Thymus (tissue), 11 donors: ENCODE results near the gene CDH1. TPM values are rescaled to one million over a fixed set of nuclear protein-coding genes. Genes with fewer than 3 reads are reported as not detected.
"Not testable (repeated sequence)": the region's sequence is repeated elsewhere in the genome, so short reads cannot be mapped to it uniquely, and the experiment has no call there.

Source experiments
- DNase-seq, 9 donors: peaks; one replicate each; pipeline ENCODE4 v3.0.0-alpha.2; 2013; ENCODE audit warnings: low spot score in 9 of 9, low read depth in 6 of 9, missing footprints in 1 of 9
- H3K27ac ChIP-seq, 2 donors: one replicate each; pipeline ENCODE4 v1.5.1; 2013; ENCODE audit warnings: control low read depth in 1 of 2, low read depth in 1 of 2, low read length in 1 of 2, mild to moderate bottlenecking in 1 of 2, moderate library complexity in 1 of 2
- H3K27me3 ChIP-seq, 2 donors: one replicate each; pipeline ENCODE4 v1.5.1; 2013; ENCODE audit warnings: low read length in 1 of 2; ENCODE audit not compliant: control insufficient read depth in 2 of 2, insufficient read depth in 1 of 2
- H3K36me3 ChIP-seq, 2 donors: one replicate each; pipeline ENCODE4 v1.5.1; 2013; ENCODE audit warnings: low read length in 1 of 2, mild to moderate bottlenecking in 1 of 2, moderate library complexity in 1 of 2; ENCODE audit not compliant: control insufficient read depth in 2 of 2, insufficient read depth in 2 of 2
- H3K4me1 ChIP-seq, 2 donors: one replicate each; pipeline ENCODE4 v1.5.1; 2013; ENCODE audit warnings: low read length in 2 of 2; ENCODE audit not compliant: control insufficient read depth in 2 of 2, insufficient read depth in 2 of 2
- H3K4me3 ChIP-seq, 2 donors: one replicate each; pipeline ENCODE4 v1.5.1; 2013; ENCODE audit warnings: low read length in 2 of 2, control low read depth in 1 of 2, mild to moderate bottlenecking in 1 of 2
- H3K9me3 ChIP-seq, 2 donors: one replicate each; pipeline ENCODE4 v1.5.1; 2013; ENCODE audit warnings: low read length in 1 of 2, mild to moderate bottlenecking in 1 of 2; ENCODE audit not compliant: control insufficient read depth in 2 of 2, insufficient read depth in 1 of 2
- WGBS: extraction: QIAGEN DNeasy Blood & Tissue Kit; methylation state at CpG from one replicate; pipeline ENCODE4 v1.1.7; 2013; 5-methylcytosine and 5-hydroxymethylcytosine counted together
- polyA plus RNA-seq: library from polyadenylated mRNA; stranded (reverse); fragments of 200-250 nt; gene quantifications from one replicate; pipeline ENCODE4 v1.2.3, GENCODE V29; 2013
- total RNA-seq: library from RNA; stranded (reverse); fragments of 120-200 nt; gene quantifications from one replicate; pipeline ENCODE4 v1.2.4, GENCODE V29; 2013
- donor health status: healthy.

Gene CDH1
- total and polyA plus RNA-seq, 2 donors: 30.9 to 70.4 TPM

DNA sequence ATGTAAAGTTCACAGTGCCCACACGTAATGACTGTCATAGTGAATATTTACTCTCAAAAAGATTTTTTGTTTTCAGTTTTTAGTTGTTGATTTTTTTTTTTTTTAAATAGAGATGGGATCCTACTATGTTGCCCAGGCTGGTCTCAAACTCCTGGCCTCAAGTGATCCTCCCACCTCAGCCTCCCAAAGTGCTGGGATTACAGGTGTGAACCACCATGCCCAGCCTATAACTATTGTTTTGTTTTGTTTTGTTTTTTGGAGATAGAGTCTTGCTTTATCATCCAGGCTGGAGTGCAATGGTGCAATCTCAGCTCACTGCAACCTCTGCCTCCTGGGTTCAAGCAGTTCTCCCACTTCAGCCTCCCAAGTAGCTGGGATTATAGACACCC is 50.3 kb downstream of the CDH1 start:
- not testable (repeated sequence) for H3K36me3 ChIP-seq, H3K27me3 ChIP-seq, H3K9me3 ChIP-seq, H3K4me3 ChIP-seq, DNase-seq
- peak overlapping the region; percentile 33 to 52 for H3K27ac ChIP-seq
- H3K4me1 ChIP-seq: peaks cover 4 to 45% of the 10 kb centered on the region in 2 donors
- 95% methylated on average over 1 of the region's 1 CpG for WGBS

DNA sequence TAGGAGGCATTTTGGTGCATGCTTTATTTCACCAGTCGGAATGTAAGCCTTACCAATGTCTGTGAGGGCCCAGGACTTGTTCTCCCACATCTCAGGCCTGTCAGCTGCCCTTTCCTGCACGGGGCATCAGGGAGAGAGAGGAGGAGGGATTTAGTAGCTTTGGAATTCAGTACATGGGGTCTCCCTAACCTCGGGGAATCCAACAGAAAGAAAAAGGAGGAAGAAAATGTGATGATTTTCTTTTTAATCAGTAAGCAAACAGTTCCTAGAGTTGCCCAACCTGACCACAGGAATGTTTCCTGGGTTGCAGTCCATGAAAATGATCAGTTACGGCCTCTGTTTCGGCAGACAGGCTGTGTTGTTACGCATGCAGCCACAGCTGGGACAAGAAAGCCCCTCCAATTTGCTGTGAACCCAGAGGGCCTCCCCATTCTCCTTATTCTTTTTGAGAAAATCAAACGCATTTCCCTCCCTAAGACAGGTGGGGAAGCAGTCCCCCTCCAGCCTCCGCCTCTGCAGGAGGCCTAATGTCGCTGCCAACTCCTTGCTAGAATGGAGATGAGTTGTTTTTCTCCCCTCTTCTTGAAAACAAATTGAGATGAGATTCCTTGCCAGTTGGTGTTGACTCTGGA is 53.2 kb downstream of the CDH1 start:
- no peak for DNase-seq
- H3K27ac ChIP-seq: peak overlapping the region in 1 of 2 donors; percentile 64
- H3K4me3 ChIP-seq: no peak overlapping the region
- H3K27me3 ChIP-seq: no peaks in the 10 kb centered on the region
- H3K4me1 ChIP-seq: peaks cover 0 to 25% of the 10 kb centered on the region in 2 donors
- H3K9me3 ChIP-seq: peaks cover 0 to 2% of the 10 kb centered on the region in 2 donors
- 85% methylated on average over 9 of the region's 9 CpGs for WGBS
- H3K36me3 ChIP-seq: no peaks in the 10 kb centered on the region

DNA sequence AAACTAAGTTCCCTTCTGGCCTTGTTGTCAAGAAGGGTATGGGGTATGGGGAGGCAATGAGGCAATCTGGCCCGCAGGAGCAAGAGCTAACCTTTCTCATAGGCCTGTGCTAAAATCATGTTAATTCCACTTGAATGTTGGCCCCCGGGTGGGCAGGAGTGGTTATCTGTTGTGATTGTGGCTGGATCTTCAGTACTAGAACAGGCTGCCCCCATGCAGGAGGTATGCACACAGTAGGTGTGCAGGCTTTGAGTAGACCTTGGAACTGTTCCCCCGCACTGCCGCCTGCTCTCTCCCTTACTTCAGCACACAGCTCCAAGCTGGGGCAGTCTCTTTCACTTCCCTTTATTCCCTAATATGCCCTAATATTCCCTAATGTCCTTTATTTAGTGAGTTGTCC is 53.9 kb downstream of the CDH1 start:
- 95% methylated on average over 4 of the region's 4 CpGs for WGBS
- H3K9me3 ChIP-seq: no peaks in the 10 kb centered on the region
- peak overlapping the region; percentile 3 to 64 for H3K27ac ChIP-seq
- H3K27me3 ChIP-seq: no peaks in the 10 kb centered on the region
- H3K4me1 ChIP-seq: peaks cover 0 to 25% of the 10 kb centered on the region in 2 donors
- no peak for DNase-seq
- H3K36me3 ChIP-seq: no peaks in the 10 kb centered on the region
- no peak overlapping the region for H3K4me3 ChIP-seq

DNA sequence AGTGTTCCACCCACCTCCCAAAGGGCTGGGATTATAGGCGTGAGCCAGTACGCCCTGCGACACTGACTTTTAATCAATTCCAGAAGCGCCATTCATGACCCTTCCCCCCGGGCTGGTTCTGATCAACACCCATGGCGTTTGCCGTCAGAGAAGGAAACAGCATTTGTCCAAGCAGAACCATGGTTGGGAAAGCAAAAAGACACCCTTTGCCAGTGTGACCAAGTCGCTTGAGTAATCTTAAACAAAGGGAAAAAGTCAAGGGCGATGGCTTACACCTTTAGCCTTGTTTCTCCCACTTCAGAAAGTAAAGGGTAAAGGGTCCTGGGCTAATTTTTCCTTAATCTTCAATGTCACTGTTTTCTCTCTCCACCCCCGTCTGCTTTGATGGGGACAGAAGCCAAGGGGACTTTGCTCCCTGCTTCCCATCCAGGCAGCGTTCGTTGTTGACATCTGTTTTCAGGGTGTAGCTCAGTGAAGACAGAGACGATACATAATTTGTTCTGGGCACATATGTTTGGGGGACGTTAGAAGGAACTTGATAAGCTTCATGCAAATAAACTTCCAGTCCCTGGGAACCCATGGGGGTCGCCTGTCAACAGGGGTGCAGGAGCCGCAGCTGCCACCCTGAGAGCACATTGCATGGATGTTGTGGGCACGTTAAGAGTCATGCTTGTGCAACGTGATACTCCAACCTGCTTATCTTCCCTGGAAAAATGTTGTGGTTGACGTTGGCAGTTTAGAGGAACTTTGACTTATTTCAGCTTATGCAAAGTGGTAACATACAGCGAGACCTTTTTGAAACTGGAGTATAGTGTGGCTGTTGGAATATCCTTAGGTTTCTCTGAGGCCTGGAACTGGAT is 55.6 kb downstream of the CDH1 start:
- no peak overlapping the region for H3K4me3 ChIP-seq
- DNase-seq: no peak
- WGBS: 71% methylated on average over 20 of the region's 20 CpGs
- H3K27ac ChIP-seq: peak overlapping the region in 1 of 2 donors; percentile 52
- H3K36me3 ChIP-seq: no peaks in the 10 kb centered on the region
- peaks cover 0 to 12% of the 10 kb centered on the region in 2 donors for H3K4me1 ChIP-seq
- no peaks in the 10 kb centered on the region for H3K27me3 ChIP-seq
- H3K9me3 ChIP-seq: no peaks in the 10 kb centered on the region

DNA sequence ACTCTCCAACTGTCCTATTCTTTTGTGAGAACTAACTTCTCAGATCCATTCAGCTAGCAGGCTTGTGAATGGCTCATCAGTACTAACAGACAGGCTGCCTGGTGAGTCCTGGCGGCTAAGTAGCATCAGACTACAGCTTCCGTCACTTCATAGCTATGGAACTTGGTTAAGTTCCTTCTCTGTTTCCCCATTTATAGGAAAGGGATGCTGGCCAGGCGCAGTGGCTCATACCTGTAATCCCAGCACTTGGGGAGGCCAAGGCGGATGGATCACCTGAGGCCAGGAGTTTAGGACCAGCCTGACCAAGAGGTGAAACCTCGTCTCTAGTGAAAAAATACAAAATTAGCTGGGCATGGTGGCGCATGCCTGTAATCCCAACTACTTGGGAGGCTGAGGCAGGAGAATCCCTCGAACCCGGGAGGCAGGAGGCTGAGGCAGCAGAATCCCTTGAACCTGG is 56.3 kb downstream of the CDH1 start:
- Histone ChIP-seq H3K4me3 (no peak overlapping the region), H3K27me3 (no peaks in the 10 kb centered on the region), H3K9me3 (no peaks in the 10 kb centered on the region), H3K36me3 (no peaks in the 10 kb centered on the region), H3K27ac (peak overlapping the region in 1 of 2 donors; percentile 4), H3K4me1 (peaks cover 0 to 12% of the 10 kb centered on the region in 2 donors)
- DNase-seq: no peak
- 97% methylated on average over 8 of the region's 8 CpGs for WGBS

DNA sequence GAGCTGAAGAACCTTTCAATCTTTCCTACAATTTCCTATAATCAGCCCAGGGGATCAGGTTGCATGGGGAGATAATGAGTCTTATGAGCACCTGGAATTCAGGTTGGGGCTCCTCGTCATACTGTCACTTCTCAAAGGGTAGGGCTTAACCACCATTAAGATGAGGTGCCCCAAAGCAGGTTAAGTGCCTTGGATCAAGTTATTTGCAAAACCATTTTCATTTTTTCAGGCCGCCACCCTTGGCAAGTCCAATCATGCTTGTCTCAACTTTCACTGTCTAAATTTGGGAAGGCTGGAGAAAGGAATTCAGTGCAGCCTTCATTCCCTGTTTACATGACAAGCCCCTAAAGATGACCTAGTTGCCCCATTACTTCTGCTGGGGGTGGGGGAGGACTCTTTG is 61.3 kb downstream of the CDH1 start:
- H3K27ac ChIP-seq: no peak overlapping the region
- WGBS: 94% methylated on average over 2 of the region's 2 CpGs
- no peak for DNase-seq
- peaks cover 2 to 8% of the 10 kb centered on the region in 2 donors for H3K4me1 ChIP-seq
- no peaks in the 10 kb centered on the region for H3K36me3 ChIP-seq
- H3K9me3 ChIP-seq: no peaks in the 10 kb centered on the region
- H3K27me3 ChIP-seq: no peaks in the 10 kb centered on the region
- no peak overlapping the region for H3K4me3 ChIP-seq

DNA sequence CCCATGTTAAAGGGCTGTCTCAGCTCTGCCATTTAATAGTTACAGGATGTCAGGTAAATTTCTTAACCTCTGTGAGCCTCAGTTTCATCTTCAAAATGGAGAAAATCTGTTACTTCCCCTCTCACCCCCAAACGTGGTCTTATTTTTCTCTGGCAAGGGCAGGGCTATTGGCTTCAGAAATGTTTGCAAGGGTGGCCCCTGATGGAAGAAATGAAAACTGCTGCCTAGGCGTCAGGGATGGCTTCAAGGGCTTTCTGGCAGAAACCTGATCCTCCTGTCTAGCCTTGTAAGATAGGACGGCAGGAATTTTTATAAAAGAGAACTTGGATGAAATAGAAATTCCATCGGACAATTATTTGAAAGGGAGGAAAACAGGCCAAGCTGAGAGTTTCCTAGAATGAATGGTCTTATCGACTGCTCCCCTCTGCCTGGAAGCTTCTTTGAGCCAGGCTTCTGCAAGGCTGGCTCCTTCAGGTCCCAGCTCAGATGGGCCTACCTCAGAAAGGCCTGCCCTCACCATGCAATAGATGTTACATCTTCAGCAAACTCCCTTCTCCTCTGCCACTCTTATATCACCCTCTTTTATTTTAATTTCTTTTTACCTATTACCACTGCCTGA is 63.3 kb downstream of the CDH1 start:
- H3K4me1 ChIP-seq: peaks cover 2 to 8% of the 10 kb centered on the region in 2 donors
- no peaks in the 10 kb centered on the region for H3K9me3 ChIP-seq
- H3K27me3 ChIP-seq: no peaks in the 10 kb centered on the region
- 38% methylated on average over 5 of the region's 5 CpGs for WGBS
- no peaks in the 10 kb centered on the region for H3K36me3 ChIP-seq
- H3K27ac ChIP-seq: peak overlapping the region; percentile 46 to 52
- H3K4me3 ChIP-seq: no peak overlapping the region
- DNase-seq: peak in 7 of 9 donors; percentile 67 to 91 (median 73)

DNA sequence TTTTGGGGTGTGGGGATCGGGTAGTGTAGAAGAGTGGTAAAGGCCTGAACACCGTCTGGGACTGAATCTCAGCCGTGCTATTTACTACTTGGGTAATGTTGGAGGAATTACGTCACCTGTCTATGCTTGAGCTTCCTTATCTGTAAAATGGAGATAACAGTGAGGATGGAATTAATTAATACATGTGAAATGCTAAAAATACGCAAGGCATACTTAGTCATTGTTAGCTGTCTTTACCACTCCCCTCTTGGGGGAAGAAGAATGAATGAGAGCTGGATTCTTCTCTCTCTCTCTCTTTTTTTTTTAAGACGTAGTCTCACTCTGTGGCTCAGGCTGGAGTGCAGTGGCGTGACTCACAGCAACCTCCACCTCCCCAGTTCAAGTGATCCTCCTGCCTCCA is 65.1 kb downstream of the CDH1 start:
- H3K27ac ChIP-seq: no peak overlapping the region

DNA sequence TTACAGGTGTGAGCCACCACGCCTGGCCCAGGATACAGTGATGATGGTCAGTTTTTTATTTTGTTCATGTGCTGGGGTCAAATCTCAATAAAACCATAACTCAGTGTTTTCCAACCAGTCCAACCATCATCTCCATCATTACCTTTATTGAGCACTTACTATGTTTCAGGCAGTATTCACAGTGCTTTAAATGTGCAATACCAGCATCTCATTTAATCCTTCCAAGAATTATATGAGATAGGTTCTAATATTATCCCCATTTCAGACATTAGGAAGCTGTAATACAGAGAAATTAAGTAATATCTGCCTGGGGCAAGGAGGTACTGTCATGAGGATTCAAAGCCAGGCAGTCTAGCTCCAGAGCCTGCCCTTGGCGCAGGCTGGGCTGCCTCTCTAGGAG is 69.3 kb downstream of the CDH1 start:
- DNase-seq: no peak
- Histone ChIP-seq H3K9me3 (no peaks in the 10 kb centered on the region), H3K4me1 (no peaks in the 10 kb centered on the region), H3K36me3 (no peaks in the 10 kb centered on the region), H3K4me3 (no peak overlapping the region), H3K27me3 (no peaks in the 10 kb centered on the region), H3K27ac (no peak overlapping the region)
- WGBS: over 99% methylated on average over 2 of the region's 2 CpGs

More for the DNA sequence above, 65.1 kb downstream of the CDH1 start:
- WGBS: 98% methylated on average over 7 of the region's 7 CpGs
- no peak for DNase-seq
- Histone ChIP-seq H3K4me3 (no peak overlapping the region), H3K9me3 (no peaks in the 10 kb centered on the region), H3K4me1 (peaks cover 2 to 8% of the 10 kb centered on the region in 2 donors), H3K36me3 (no peaks in the 10 kb centered on the region), H3K27me3 (no peaks in the 10 kb centered on the region)
